Uterus (tissue), 2 donors: Measurements from ENCODE around the gene IL25.

Experiments
- CTCF ChIP-seq, 4 experiments: fragments of 200-600 bp in 2 of 4; fragments of 450-650 bp in 2 of 4; sonication (generic) in 2 of 4; IDR thresholded peaks; one replicate each; pipeline ENCODE4 v1.5.1; 2016 to 2019; ENCODE audit warnings: antibody characterized with exemption in 4 of 4, mild to moderate bottlenecking in 2 of 4, moderate library complexity in 1 of 4
- POLR2A ChIP-seq, 2 donors: fragments of 450-650 bp; IDR thresholded peaks; one replicate each; pipeline ENCODE4 v1.6.1; 2016; ENCODE audit warnings: antibody characterized with exemption in 2 of 2, mild to moderate bottlenecking in 1 of 2, moderate library complexity in 1 of 2

- no peak for TF ChIP-seq CTCF (IDR thresholded peaks at IDR 0.05)
- TF ChIP-seq POLR2A (IDR thresholded peaks at IDR 0.05): no peak
These were observed 35.7 kb downstream of the IL25 start for GRCh38 chr14:23408307-23408630.
